Measurements from ENCODE around the gene ZNF292.

DNA sequence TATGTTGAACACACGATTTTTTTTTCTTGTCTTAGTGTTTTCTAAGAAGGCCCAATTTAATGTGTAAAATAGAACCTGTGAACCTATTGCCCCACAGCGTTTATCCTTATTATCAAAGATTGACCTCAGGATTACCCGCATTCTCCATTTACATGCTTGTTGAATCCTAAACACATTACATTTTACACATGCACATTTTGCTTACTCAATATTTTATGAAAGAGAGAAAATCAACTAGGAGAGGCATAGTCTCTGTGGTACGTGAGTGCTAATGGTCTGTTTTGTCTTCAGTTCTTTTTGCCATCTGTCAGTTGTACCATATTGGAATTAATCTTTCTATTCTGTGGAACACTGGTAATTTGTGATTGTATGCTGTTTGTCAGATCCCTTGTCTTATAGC is 86.9 kb downstream of the ZNF292 start:
- TF ChIP-seq, protein P1, sequence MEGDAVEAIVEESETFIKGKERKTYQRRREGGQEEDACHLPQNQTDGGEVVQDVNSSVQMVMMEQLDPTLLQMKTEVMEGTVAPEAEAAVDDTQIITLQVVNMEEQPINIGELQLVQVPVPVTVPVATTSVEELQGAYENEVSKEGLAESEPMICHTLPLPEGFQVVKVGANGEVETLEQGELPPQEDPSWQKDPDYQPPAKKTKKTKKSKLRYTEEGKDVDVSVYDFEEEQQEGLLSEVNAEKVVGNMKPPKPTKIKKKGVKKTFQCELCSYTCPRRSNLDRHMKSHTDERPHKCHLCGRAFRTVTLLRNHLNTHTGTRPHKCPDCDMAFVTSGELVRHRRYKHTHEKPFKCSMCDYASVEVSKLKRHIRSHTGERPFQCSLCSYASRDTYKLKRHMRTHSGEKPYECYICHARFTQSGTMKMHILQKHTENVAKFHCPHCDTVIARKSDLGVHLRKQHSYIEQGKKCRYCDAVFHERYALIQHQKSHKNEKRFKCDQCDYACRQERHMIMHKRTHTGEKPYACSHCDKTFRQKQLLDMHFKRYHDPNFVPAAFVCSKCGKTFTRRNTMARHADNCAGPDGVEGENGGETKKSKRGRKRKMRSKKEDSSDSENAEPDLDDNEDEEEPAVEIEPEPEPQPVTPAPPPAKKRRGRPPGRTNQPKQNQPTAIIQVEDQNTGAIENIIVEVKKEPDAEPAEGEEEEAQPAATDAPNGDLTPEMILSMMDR (IDR thresholded peaks at IDR 0.05) = no peak
- no peak for TF ChIP-seq POLR2A (IDR thresholded peaks at IDR 0.05)

Data from stomach (tissue), 4 donors.